WTC11 (cell line): Measurements from ENCODE around the gene CAMP. TPM values are rescaled to one million over a fixed set of nuclear protein-coding genes. Genes with fewer than 3 reads are reported as not detected.

ENCODE experiments used
- ATAC-seq: fragments of 200-7000 bp; cut with Tn5 transposase; 2 replicates; pipeline ENCODE4 v1.10.0; 2021; ENCODE audit warnings: mild to moderate bottlenecking, moderate library complexity
- CTCF ChIA-PET: fragments of 300-600 bp; sonication (Branson Sonifier 250); formaldehyde crosslinking; loops from one replicate; lab custom pipeline; 2021; ENCODE audit warnings: antibody characterized with exemption; lab: Charles Lee
- POLR2A ChIA-PET: fragments of 350-600 bp; sonication (Branson Sonifier 250); formaldehyde crosslinking; loops from one replicate; lab custom pipeline; 2021; ENCODE audit warnings: antibody characterized with exemption; lab: Charles Lee
- DNase-seq: peaks from one replicate; pipeline ENCODE4 v3.0.0; 2021; ENCODE audit warnings: low spot score
- H3K27ac Mint-ChIP-seq: 2 replicates; pipeline ENCODE4 v1.8.0; 2021; ENCODE audit warnings: mixed read lengths
- H3K27me3 Mint-ChIP-seq: 2 replicates; pipeline ENCODE4 v1.8.0; 2021; ENCODE audit warnings: low read depth, mild to moderate bottlenecking, moderate library complexity, mixed read lengths
- H3K36me3 Mint-ChIP-seq: 2 replicates; pipeline ENCODE4 v1.8.0; 2021; ENCODE audit warnings: mixed read lengths
- H3K4me1 Mint-ChIP-seq: 2 replicates; pipeline ENCODE4 v1.8.0; 2022; ENCODE audit warnings: mixed read lengths
- H3K4me3 Mint-ChIP-seq: 2 replicates; pipeline ENCODE4 v1.8.0; 2021; ENCODE audit warnings: mild to moderate bottlenecking, moderate library complexity, mixed read lengths
- H3K9me3 Mint-ChIP-seq: 2 replicates; pipeline ENCODE4 v1.8.0; 2021; ENCODE audit warnings: mixed read lengths
- ATF1 ChIP-seq: sonication (generic); formaldehyde crosslinking; IDR thresholded peaks from 2 replicates; pipeline ENCODE4 v1.8.1; 2023; ENCODE audit warnings: mild to moderate bottlenecking, moderate library complexity, missing genetic modification reagents
- ATF3 ChIP-seq: sonication (generic); formaldehyde crosslinking; conservative IDR thresholded peaks from 2 replicates; pipeline ENCODE4 v1.8.1; 2022; ENCODE audit warnings: mild to moderate bottlenecking, missing genetic modification reagents
- CDX4 ChIP-seq: fragments of 250-450 bp; sonication (Bioruptor Pico); IDR thresholded peaks from 2 replicates; pipeline ENCODE4 v1.9.0; 2021; ENCODE audit warnings: moderate library complexity, mild to moderate bottlenecking, inconsistent platforms, borderline replicate concordance
- CTCF ChIP-seq: fragments of 200-600 bp; IDR thresholded peaks from 2 replicates; pipeline ENCODE4 v1.8.0; 2022; ENCODE audit warnings: antibody characterized with exemption
- E2F1 ChIP-seq: sonication (generic); formaldehyde crosslinking; IDR thresholded peaks from 2 replicates; pipeline ENCODE4 v1.8.0; 2022; ENCODE audit warnings: mild to moderate bottlenecking, missing genetic modification reagents
- JAZF1 ChIP-seq: fragments of 250-450 bp; sonication (Bioruptor Pico); IDR thresholded peaks from 2 replicates; pipeline ENCODE4 v1.9.0; 2021; ENCODE audit warnings: moderate library complexity, mild to moderate bottlenecking, inconsistent platforms
- NFATC4 ChIP-seq: fragments of 250-450 bp; sonication (Bioruptor Pico); IDR thresholded peaks from 2 replicates; pipeline ENCODE4 v1.9.0; 2021; ENCODE audit warnings: mild to moderate bottlenecking
- OVOL2 ChIP-seq: fragments of 250-450 bp; sonication (Bioruptor Pico); IDR thresholded peaks from 2 replicates; pipeline ENCODE4 v1.9.0; 2021; ENCODE audit warnings: mild to moderate bottlenecking, borderline replicate concordance
- ZBTB21 ChIP-seq: sonication (generic); formaldehyde crosslinking; IDR thresholded peaks from 2 replicates; pipeline ENCODE4 v1.8.1; 2023; ENCODE audit warnings: mild to moderate bottlenecking, missing genetic modification reagents, borderline replicate concordance
- ZBTB43 ChIP-seq: sonication (generic); formaldehyde crosslinking; IDR thresholded peaks from 2 replicates; pipeline ENCODE4 v1.8.1; 2023; ENCODE audit warnings: mild to moderate bottlenecking, missing genetic modification reagents
- ZNF121 ChIP-seq: sonication (generic); formaldehyde crosslinking; IDR thresholded peaks from 2 replicates; pipeline ENCODE4 v1.8.0; 2023; ENCODE audit warnings: missing genetic modification reagents
- ZNF219 ChIP-seq: sonication (generic); formaldehyde crosslinking; IDR thresholded peaks from 2 replicates; pipeline ENCODE4 v1.8.0; 2023; ENCODE audit warnings: missing genetic modification reagents, mild to moderate bottlenecking, borderline replicate concordance
- ZNF671 ChIP-seq: fragments of 250-450 bp; sonication (Bioruptor Pico); IDR thresholded peaks from 2 replicates; pipeline ENCODE4 v1.8.0; 2021; ENCODE audit warnings: mild to moderate bottlenecking
- ZSCAN18 ChIP-seq: fragments of 250-450 bp; sonication (Bioruptor Pico); IDR thresholded peaks from 2 replicates; pipeline ENCODE4 v2.1.2; 2022; ENCODE audit warnings: mild to moderate bottlenecking, moderate library complexity
- microRNA-seq: library from miRNA; unstranded; fragments of <30 nt; microRNA quantifications from one replicate; pipeline ENCODE4 v1.2.0, GENCODE V29; 2022; ENCODE audit warnings: borderline number of aligned reads
- total RNA-seq: library from RNA; stranded (reverse); gene quantifications from 3 replicates; pipeline ENCODE4 v1.2.3, GENCODE V29; 2021

CAMP gene
- total RNA-seq, 1 experiment from 2014 or later: not detected

GRCh38 chr3:48274452-48274851 is 51.2 kb downstream of the CAMP start:
- ATAC-seq (no peak), DNase-seq (no peak)
- ChIA-PET POLR2A (no interaction called here), CTCF (interaction anchor here (1.2 to 7.9 kb wide), 7 partner anchors 16 to 165 kb away, joined by 3 to 91 read pairs (median 8); partner anchors contain the start of genes CCDC51 and TMA7)
- Mint-ChIP-seq H3K27me3 (no peaks in the 10 kb centered on the region), H3K36me3 (peaks cover 50% of the 10 kb centered on the region), H3K27ac (no peak overlapping the region), H3K4me3 (no peak overlapping the region), H3K4me1 (peaks cover 49% of the 10 kb centered on the region), H3K9me3 (peaks cover 31% of the 10 kb centered on the region)
- TF ChIP-seq NFATC4: no peak
- TF ChIP-seq ZBTB43: no peak
- TF ChIP-seq ZBTB21: no peak
- TF ChIP-seq ZNF671 (CRISPR knock-in tag): no peak
- no peak for TF ChIP-seq ZNF219 (CRISPR knock-in tag)
- TF ChIP-seq JAZF1 (CRISPR knock-in tag): no peak
- no peak for TF ChIP-seq OVOL2 (CRISPR knock-in tag)
- TF ChIP-seq E2F1: no peak
- no peak for TF ChIP-seq CDX4 (CRISPR knock-in tag)
- TF ChIP-seq ATF3 (CRISPR knock-in tag): no peak
- TF ChIP-seq CTCF: no peak
- TF ChIP-seq ZSCAN18 (CRISPR knock-in tag): no peak
- no peak for TF ChIP-seq ATF1 (CRISPR knock-in tag)
- no peak for TF ChIP-seq ZNF121 (CRISPR knock-in tag)

Small RNA genes lying within 50 kb of the gene (microRNA-seq; reads per million reads assigned to microRNA genes)
- gene MIR4443: 5.9 reads per million, percentile 16 among the genes with 10 or more reads in this experiment

Other genes with a start within 250 kb of the CAMP start
- 164 to 199 TPM (median 171 TPM) in 3 replicates for gene MAP4, start 207.1 kb upstream of the CAMP start, total RNA-seq
- gene CDC25A, start 35.1 kb upstream of the CAMP start, total RNA-seq: 52.4 to 57.6 TPM (median 54.7 TPM) in 3 replicates
- gene ZNF589, start 17.6 kb downstream of the CAMP start, total RNA-seq: 96.1 to 104 TPM (median 102 TPM) in 3 replicates
- gene NME6, start 77.9 kb downstream of the CAMP start, total RNA-seq: 9.9 to 13.4 TPM (median 11.0 TPM) in 3 replicates
- gene SPINK8, start 110.2 kb downstream of the CAMP start, total RNA-seq: not detected in 3 replicates
- 1.9 to 2.5 TPM (median 2.0 TPM) in 3 replicates for gene FBXW12, start 148.7 kb downstream of the CAMP start, total RNA-seq
- 119 to 143 TPM (median 125 TPM) in 3 replicates for gene PLXNB1, start 206.6 kb downstream of the CAMP start, total RNA-seq
- gene CCDC51, start 216.6 kb downstream of the CAMP start, total RNA-seq: 23.9 to 25.1 TPM (median 24.7 TPM) in 3 replicates
- 281 to 318 TPM (median 285 TPM) in 3 replicates for gene TMA7, start 216.8 kb downstream of the CAMP start, total RNA-seq
- gene ATRIP, start 223.2 kb downstream of the CAMP start, total RNA-seq: 15.5 to 18.2 TPM (median 15.6 TPM) in 3 replicates